Adipocyte (in vitro differentiated cells): ENCODE measurements around the gene ARHGAP35.
A peak's percentile ranks its signal among the peaks of the same experiment; 100 is the strongest.
"Not testable (repeated sequence)": the region's sequence is repeated elsewhere in the genome, so short reads cannot be mapped to it uniquely, and the experiment has no call there.

ENCODE experiments used
- DNase-seq: peaks from one replicate; pipeline ENCODE4 v3.0.0-alpha.2; 2015; ENCODE audit warnings: low read depth
- H3K27me3 ChIP-seq: replicated peaks from 2 replicates; pipeline ENCODE4 v1.7.0; 2013; ENCODE audit warnings: mild to moderate bottlenecking, low read length, moderate library complexity; ENCODE audit not compliant: control insufficient read depth, insufficient read depth
- H3K36me3 ChIP-seq: 2 replicates; pipeline ENCODE4 v1.7.0; 2013; ENCODE audit warnings: low read length, mild to moderate bottlenecking, moderate library complexity; ENCODE audit not compliant: control insufficient read depth, insufficient read depth, severe bottlenecking
- H3K4me1 ChIP-seq: 2 replicates; pipeline ENCODE4 v1.7.0; 2013; ENCODE audit warnings: mild to moderate bottlenecking, low read length, moderate library complexity; ENCODE audit not compliant: control insufficient read depth, insufficient read depth
- H3K4me3 ChIP-seq: 2 replicates; pipeline ENCODE4 v1.7.0; 2013; ENCODE audit warnings: mild to moderate bottlenecking, low read length, moderate library complexity
- H3K9ac ChIP-seq: 2 replicates; pipeline ENCODE4 v1.7.0; 2013; ENCODE audit warnings: mild to moderate bottlenecking, low read length, moderate library complexity
- H3K9me3 ChIP-seq: 2 replicates; pipeline ENCODE4 v1.7.0; 2013; ENCODE audit warnings: mild to moderate bottlenecking, low read length, moderate library complexity; ENCODE audit not compliant: control insufficient read depth

ARHGAP35 gene

GRCh38 chr19:46847528-46847927, 13.3 kb upstream of the ARHGAP35 start:
- Histone ChIP-seq H3K9me3 (no peaks in the 10 kb centered on the region), H3K9ac (no peak overlapping the region), H3K27me3 (no peaks in the 10 kb centered on the region), H3K4me3 (no peak overlapping the region), H3K4me1 (peaks cover 8% of the 10 kb centered on the region), H3K36me3 (peaks cover 37% of the 10 kb centered on the region)
- no peak for DNase-seq

- no peak for DNase-seq
- no peaks in the 10 kb centered on the region for H3K27me3 ChIP-seq
- H3K9ac ChIP-seq = no peak overlapping the region
- H3K9me3 ChIP-seq = no peaks in the 10 kb centered on the region
- H3K4me1 ChIP-seq = peaks cover 8% of the 10 kb centered on the region
- H3K36me3 ChIP-seq = peaks cover 29% of the 10 kb centered on the region
- no peak overlapping the region for H3K4me3 ChIP-seq
These were observed 12.4 kb upstream of the ARHGAP35 start for GRCh38 chr19:46848389-46848788.

GRCh38 chr19:46849610-46850009, 11.2 kb upstream of the ARHGAP35 start:
- H3K36me3 ChIP-seq = peaks cover 16% of the 10 kb centered on the region
- no peaks in the 10 kb centered on the region for H3K9me3 ChIP-seq
- peak; percentile 46 for DNase-seq
- peak overlapping the region; percentile 95 for H3K9ac ChIP-seq
- no peaks in the 10 kb centered on the region for H3K27me3 ChIP-seq
- peak overlapping the region; percentile 95 for H3K4me3 ChIP-seq
- peaks cover 8% of the 10 kb centered on the region for H3K4me1 ChIP-seq

- Histone ChIP-seq H3K9ac (peak within 1 kb of the TSS; percentile 95), H3K27me3 (no peaks in the 10 kb centered on the region), H3K9me3 (no peaks in the 10 kb centered on the region), H3K36me3 (peaks cover 11% of the 10 kb centered on the region), H3K4me1 (peaks cover 10% of the 10 kb centered on the region), H3K4me3 (peak within 1 kb of the TSS; percentile 95)
- DNase-seq = peak; percentile 99
These were observed 10.3 kb upstream of the ARHGAP35 start, which contains the start of gene AP2S1 for GRCh38 chr19:46850228-46851203. AP2S1 (minus strand) TSS chr19:46850846; CDS start chr19:46850766, 80 bp downstream.

GRCh38 chr19:46852830-46853229, 8.0 kb upstream of the ARHGAP35 start:
- no peaks in the 10 kb centered on the region for H3K9me3 ChIP-seq
- H3K4me1 ChIP-seq = peaks cover 23% of the 10 kb centered on the region
- no peak for DNase-seq
- peaks cover under 1% of the 10 kb centered on the region for H3K36me3 ChIP-seq
- H3K4me3 ChIP-seq = no peak overlapping the region
- no peak overlapping the region for H3K9ac ChIP-seq
- no peaks in the 10 kb centered on the region for H3K27me3 ChIP-seq

- H3K27me3 ChIP-seq, H3K9me3 ChIP-seq, H3K36me3 ChIP-seq, DNase-seq, H3K4me3 ChIP-seq, H3K9ac ChIP-seq: not testable (repeated sequence)
- peaks cover 19% of the 10 kb centered on the region for H3K4me1 ChIP-seq
These were observed 6.1 kb upstream of the ARHGAP35 start for GRCh38 chr19:46854698-46855097.

GRCh38 chr19:46856062-46857022, 4.5 kb upstream of the ARHGAP35 start:
- H3K4me1 ChIP-seq = peaks cover 21% of the 10 kb centered on the region
- peak; percentile 98 for DNase-seq
- peak overlapping the region; percentile 81 for H3K4me3 ChIP-seq
- no peaks in the 10 kb centered on the region for H3K27me3 ChIP-seq
- peak overlapping the region; percentile 83 for H3K9ac ChIP-seq
- H3K9me3 ChIP-seq = no peaks in the 10 kb centered on the region
- no peaks in the 10 kb centered on the region for H3K36me3 ChIP-seq

GRCh38 chr19:46859637-46860124, 1.1 kb upstream of the ARHGAP35 start:
- Histone ChIP-seq H3K36me3 (no peaks in the 10 kb centered on the region), H3K4me1 (peaks cover 45% of the 10 kb centered on the region), H3K4me3 (peak overlapping the region; percentile 89), H3K27me3 (no peaks in the 10 kb centered on the region), H3K9ac (peak overlapping the region; percentile 98), H3K9me3 (no peaks in the 10 kb centered on the region)
- no peak for DNase-seq

GRCh38 chr19:46860125-46860845, 512 bp upstream of the ARHGAP35 start:
- Histone ChIP-seq H3K9me3 (no peaks in the 10 kb centered on the region), H3K9ac (peak overlapping the region; percentile 98), H3K36me3 (no peaks in the 10 kb centered on the region), H3K27me3 (no peaks in the 10 kb centered on the region), H3K4me1 (peaks cover 51% of the 10 kb centered on the region), H3K4me3 (peak overlapping the region; percentile 89)
- DNase-seq = peak; percentile 99

GRCh38 chr19:46861691-46862502, 1.1 kb downstream of the ARHGAP35 start:
- peak; percentile 42 for DNase-seq
- no peaks in the 10 kb centered on the region for H3K9me3 ChIP-seq
- H3K4me1 ChIP-seq = peaks cover 53% of the 10 kb centered on the region
- H3K4me3 ChIP-seq = peak overlapping the region; percentile 96
- peak overlapping the region; percentile 95 for H3K9ac ChIP-seq
- H3K27me3 ChIP-seq = no peaks in the 10 kb centered on the region
- H3K36me3 ChIP-seq = no peaks in the 10 kb centered on the region
